Astrocyte (in vitro differentiated cells and primary cell): ENCODE results near the gene HECTD4. TPM values are rescaled to one million over a fixed set of nuclear protein-coding genes. Genes with fewer than 3 reads are reported as not detected.
A peak's percentile ranks its signal among the peaks of the same experiment; 100 is the strongest.

Source experiments
- DNase-seq: peaks from one replicate; pipeline ENCODE4 v3.0.0-alpha.2; 2010; ENCODE audit warnings: low read depth
- FAIRE-seq: peaks from 2 replicates; lab custom pipeline; 2011; peaks lifted over from hg19 to GRCh38; lab: Jason Lieb, UNC
- H2AFZ ChIP-seq: 2 replicates; pipeline ENCODE4 v1.6.0; 2012; ENCODE audit warnings: low read depth, low read length, inconsistent platforms
- H3K27ac ChIP-seq: 2 replicates; pipeline ENCODE4 v1.5.1; 2011; ENCODE audit warnings: low read depth, low read length, inconsistent platforms
- H3K27me3 ChIP-seq: 2 replicates; pipeline ENCODE4 v1.6.0; 2011; ENCODE audit warnings: low read length, inconsistent platforms; ENCODE audit not compliant: insufficient read depth
- H3K36me3 ChIP-seq: 2 replicates; pipeline ENCODE4 v1.5.1; 2011; ENCODE audit warnings: low read length, inconsistent platforms; ENCODE audit not compliant: insufficient read depth
- H3K4me1 ChIP-seq: 2 replicates; pipeline ENCODE4 v1.5.1; 2011; ENCODE audit warnings: low read length, inconsistent platforms; ENCODE audit not compliant: insufficient read depth
- H3K4me2 ChIP-seq: 2 replicates; pipeline ENCODE4 v1.6.0; 2012; ENCODE audit warnings: low read length, inconsistent platforms
- H3K4me3 ChIP-seq: 2 replicates; pipeline ENCODE4 v1.5.1; 2011; ENCODE audit warnings: low read depth, mild to moderate bottlenecking, low read length, inconsistent platforms; ENCODE audit not compliant: insufficient read depth
- H3K79me2 ChIP-seq: 2 replicates; pipeline ENCODE4 v1.6.0; 2012; ENCODE audit warnings: mild to moderate bottlenecking, low read length, inconsistent platforms; ENCODE audit not compliant: insufficient read depth
- H3K9ac ChIP-seq: 2 replicates; pipeline ENCODE4 v1.6.0; 2012; ENCODE audit warnings: mild to moderate bottlenecking, low read length, inconsistent platforms
- H3K9me3 ChIP-seq: 2 replicates; pipeline ENCODE4 v1.5.1; 2012; ENCODE audit warnings: low read depth, mild to moderate bottlenecking, low read length, inconsistent platforms; ENCODE audit not compliant: insufficient read depth
- H4K20me1 ChIP-seq: 2 replicates; pipeline ENCODE4 v1.6.0; 2012; ENCODE audit warnings: low read length, inconsistent platforms; ENCODE audit not compliant: insufficient read depth
- H3K27ac Mint-ChIP-seq: one replicate; pipeline ENCODE4 v1.8.0; 2021; ENCODE audit warnings: mild to moderate bottlenecking, mixed read lengths; ENCODE audit not compliant: unreplicated experiment
- H3K27me3 Mint-ChIP-seq: one replicate; pipeline ENCODE4 v1.8.0; 2021; ENCODE audit warnings: low read depth, mixed read lengths; ENCODE audit not compliant: unreplicated experiment
- H3K36me3 Mint-ChIP-seq: one replicate; pipeline ENCODE4 v1.8.0; 2021; ENCODE audit warnings: low read depth, mixed read lengths; ENCODE audit not compliant: unreplicated experiment
- H3K4me1 Mint-ChIP-seq: one replicate; pipeline ENCODE4 v1.8.0; 2021; ENCODE audit warnings: low read depth, mixed read lengths; ENCODE audit not compliant: unreplicated experiment
- H3K4me3 Mint-ChIP-seq: one replicate; pipeline ENCODE4 v1.8.0; 2021; ENCODE audit warnings: mild to moderate bottlenecking, moderate library complexity, mixed read lengths; ENCODE audit not compliant: unreplicated experiment
- H3K9me3 Mint-ChIP-seq: one replicate; pipeline ENCODE4 v1.8.0; 2021; ENCODE audit warnings: mild to moderate bottlenecking, mixed read lengths; ENCODE audit not compliant: unreplicated experiment
- EZH2 ChIP-seq: IDR thresholded peaks from 2 replicates; pipeline ENCODE4 v1.6.1; 2012; ENCODE audit warnings: mild to moderate bottlenecking, low read length, inconsistent platforms; ENCODE audit not compliant: insufficient read depth
- total RNA-seq: library from RNA; stranded (reverse); gene quantifications from 2 replicates; pipeline ENCODE4 v1.2.1, GENCODE V29; 2021
- TF ChIP-seq, protein P1 (sequence below): IDR thresholded peaks from 2 replicates; pipeline ENCODE4 v1.5.1; 2011; ENCODE audit warnings: low read depth, mild to moderate bottlenecking, inconsistent platforms, low read length, moderate library complexity; ENCODE audit not compliant: insufficient read depth

The HECTD4 gene
- total RNA-seq, 1 donor from 2014 or later, result 38.9 TPM

DNA sequence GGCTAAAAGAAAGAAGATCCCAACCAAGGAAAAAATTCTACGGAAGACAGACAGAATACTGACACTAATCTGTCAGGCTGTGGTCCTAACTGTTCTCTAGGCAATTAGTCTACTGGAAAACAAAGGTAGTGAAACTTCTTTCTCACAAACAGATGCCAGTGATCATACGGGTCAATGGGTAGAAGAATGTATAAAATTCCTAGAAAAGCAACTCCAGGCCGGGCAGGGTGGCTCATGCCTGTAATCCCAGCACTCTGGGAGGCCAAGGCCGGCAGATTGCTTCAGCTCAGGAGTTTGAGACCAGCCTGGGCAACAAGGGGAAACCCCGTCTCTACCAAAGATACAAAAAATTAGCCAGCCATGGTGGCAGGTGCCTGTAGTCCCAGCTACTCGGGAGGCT is 64.8 kb downstream of the HECTD4 start:
- H3K27ac Mint-ChIP-seq, result no peak overlapping the region
- no peaks in the 10 kb centered on the region for H3K27me3 Mint-ChIP-seq
- Histone ChIP-seq H3K79me2 (peaks cover 11% of the 10 kb centered on the region), H3K27me3 (no peaks in the 10 kb centered on the region), H3K9ac (no peak overlapping the region), H4K20me1 (peaks cover 22% of the 10 kb centered on the region), H3K27ac (no peak overlapping the region), H3K4me1 (peaks cover 4% of the 10 kb centered on the region), H3K4me3 (no peak overlapping the region), H3K36me3 (no peaks in the 10 kb centered on the region), H3K4me2 (no peak overlapping the region), H2AFZ (no peak overlapping the region), H3K9me3 (no peaks in the 10 kb centered on the region)
- H3K9me3 Mint-ChIP-seq, result no peaks in the 10 kb centered on the region
- DNase-seq (no peak), FAIRE-seq (no peak)
- peaks cover 7% of the 10 kb centered on the region for H3K36me3 Mint-ChIP-seq
- H3K4me3 Mint-ChIP-seq, result no peak overlapping the region
- H3K4me1 Mint-ChIP-seq, result peaks cover 7% of the 10 kb centered on the region
- no peak for TF ChIP-seq EZH2
- TF ChIP-seq, protein P1, sequence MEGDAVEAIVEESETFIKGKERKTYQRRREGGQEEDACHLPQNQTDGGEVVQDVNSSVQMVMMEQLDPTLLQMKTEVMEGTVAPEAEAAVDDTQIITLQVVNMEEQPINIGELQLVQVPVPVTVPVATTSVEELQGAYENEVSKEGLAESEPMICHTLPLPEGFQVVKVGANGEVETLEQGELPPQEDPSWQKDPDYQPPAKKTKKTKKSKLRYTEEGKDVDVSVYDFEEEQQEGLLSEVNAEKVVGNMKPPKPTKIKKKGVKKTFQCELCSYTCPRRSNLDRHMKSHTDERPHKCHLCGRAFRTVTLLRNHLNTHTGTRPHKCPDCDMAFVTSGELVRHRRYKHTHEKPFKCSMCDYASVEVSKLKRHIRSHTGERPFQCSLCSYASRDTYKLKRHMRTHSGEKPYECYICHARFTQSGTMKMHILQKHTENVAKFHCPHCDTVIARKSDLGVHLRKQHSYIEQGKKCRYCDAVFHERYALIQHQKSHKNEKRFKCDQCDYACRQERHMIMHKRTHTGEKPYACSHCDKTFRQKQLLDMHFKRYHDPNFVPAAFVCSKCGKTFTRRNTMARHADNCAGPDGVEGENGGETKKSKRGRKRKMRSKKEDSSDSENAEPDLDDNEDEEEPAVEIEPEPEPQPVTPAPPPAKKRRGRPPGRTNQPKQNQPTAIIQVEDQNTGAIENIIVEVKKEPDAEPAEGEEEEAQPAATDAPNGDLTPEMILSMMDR, result no peak

GRCh38 chr12:112314981-112315380 is 67.2 kb downstream of the HECTD4 start:
- Histone ChIP-seq H3K27me3 (no peaks in the 10 kb centered on the region), H3K4me3 (no peak overlapping the region), H4K20me1 (peaks cover 11% of the 10 kb centered on the region), H3K36me3 (no peaks in the 10 kb centered on the region), H3K4me2 (no peak overlapping the region), H2AFZ (no peak overlapping the region), H3K79me2 (no peaks in the 10 kb centered on the region), H3K4me1 (peaks cover 4% of the 10 kb centered on the region), H3K27ac (no peak overlapping the region), H3K9ac (no peak overlapping the region), H3K9me3 (no peaks in the 10 kb centered on the region)
- Mint-ChIP-seq H3K36me3 (peaks cover 7% of the 10 kb centered on the region), H3K4me3 (no peak overlapping the region), H3K27me3 (no peaks in the 10 kb centered on the region), H3K4me1 (peaks cover 13% of the 10 kb centered on the region), H3K9me3 (no peaks in the 10 kb centered on the region), H3K27ac (peak overlapping the region; percentile 47)
- DNase-seq (peak; percentile 83), FAIRE-seq (no peak)
- TF ChIP-seq, protein P1, result no peak
- TF ChIP-seq EZH2, result no peak

- H3K4me1 ChIP-seq, result no peaks in the 10 kb centered on the region
- peak overlapping the region; percentile 16 for H3K27ac ChIP-seq
- H3K27me3 Mint-ChIP-seq, result no peaks in the 10 kb centered on the region
- H3K4me2 ChIP-seq, result no peak overlapping the region
- no peak overlapping the region for H3K4me3 Mint-ChIP-seq
- TF ChIP-seq, protein P1, result no peak
- no peak for TF ChIP-seq EZH2
- no peaks in the 10 kb centered on the region for H3K36me3 Mint-ChIP-seq
- peak; percentile 59 for DNase-seq
- no peaks in the 10 kb centered on the region for H3K9me3 ChIP-seq
- FAIRE-seq, result no peak
- no peaks in the 10 kb centered on the region for H3K79me2 ChIP-seq
- no peaks in the 10 kb centered on the region for H4K20me1 ChIP-seq
- H3K9me3 Mint-ChIP-seq, result no peaks in the 10 kb centered on the region
- peaks cover 9% of the 10 kb centered on the region for H3K4me1 Mint-ChIP-seq
- peaks cover 13% of the 10 kb centered on the region for H3K36me3 ChIP-seq
- no peak overlapping the region for H3K9ac ChIP-seq
- H3K27ac Mint-ChIP-seq, result no peak overlapping the region
- H2AFZ ChIP-seq, result no peak overlapping the region
- H3K27me3 ChIP-seq, result no peaks in the 10 kb centered on the region
- no peak overlapping the region for H3K4me3 ChIP-seq
Observed at GRCh38 chr12:112309797-112310196, 72.4 kb downstream of the HECTD4 start.
